Erythroblast (primary cell): ENCODE data around the gene FXR1.
A peak's percentile ranks its signal among the peaks of the same experiment; 100 is the strongest.

ENCODE experiments used
- GATA1 ChIP-seq: IDR thresholded peaks from 2 replicates; pipeline ENCODE4 v1.6.1; 2011; ENCODE audit warnings: low read depth, mild to moderate bottlenecking, control low read depth, low read length, moderate library complexity
- POLR2A ChIP-seq: IDR thresholded peaks from 2 replicates; pipeline ENCODE4 v1.6.1; 2011; ENCODE audit warnings: mild to moderate bottlenecking, low read length

DNA sequence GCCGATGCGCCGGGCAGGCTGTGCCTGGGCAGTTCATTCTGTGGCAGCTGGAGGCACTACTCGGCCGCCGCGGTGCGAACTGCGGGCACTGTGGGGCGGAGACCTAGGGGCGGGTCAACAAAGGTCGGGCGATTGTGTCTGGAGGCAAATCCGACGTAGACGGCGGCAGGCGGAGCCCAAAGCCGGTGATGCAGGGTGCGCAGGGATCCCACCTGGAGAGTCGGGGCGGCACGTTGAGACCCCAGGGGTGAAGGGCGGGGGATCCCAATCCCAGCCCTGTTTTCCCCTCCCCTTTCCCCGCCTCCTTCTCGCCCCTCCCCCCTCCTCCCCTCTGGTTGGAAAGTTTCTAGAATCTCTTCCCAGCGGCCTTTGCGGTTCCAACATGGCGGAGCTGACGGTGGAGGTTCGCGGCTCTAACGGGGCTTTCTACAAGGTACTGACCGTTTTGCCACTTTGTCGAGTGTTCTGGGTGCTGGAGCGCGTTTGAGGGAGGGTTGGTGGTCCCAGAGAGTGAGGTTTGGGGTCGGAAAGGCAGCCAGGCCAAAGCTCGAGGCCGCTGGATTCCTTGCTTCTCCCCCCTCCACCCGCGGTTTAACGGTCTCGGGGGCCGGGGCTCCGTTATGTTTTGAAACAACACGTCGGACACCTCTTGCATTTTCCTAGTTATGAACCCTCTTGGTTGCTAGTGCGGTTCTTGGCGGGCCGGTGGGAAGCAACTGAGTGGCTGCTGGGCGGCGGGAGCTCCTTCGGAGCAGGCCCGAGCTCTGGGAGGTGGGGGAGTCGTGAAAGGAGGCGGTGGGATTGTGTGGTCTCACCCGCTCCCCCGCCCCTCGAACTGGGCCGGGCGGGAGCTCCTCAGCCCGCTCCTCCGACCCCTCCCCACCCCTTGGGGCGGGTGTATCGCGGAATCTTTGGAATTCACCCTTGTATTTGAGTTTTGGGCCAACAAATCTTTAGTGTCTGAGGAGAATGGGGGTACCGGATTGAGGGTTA is at the start of gene FXR1:
- TF ChIP-seq POLR2A (peak; percentile 80), GATA1 (no peak)
